GM12878 (cell line): ENCODE results near the gene CDR2. TPM values are rescaled to one million over a fixed set of nuclear protein-coding genes. Genes with fewer than 3 reads are reported as not detected.
"Not testable (repeated sequence)": the region's sequence is repeated elsewhere in the genome, so short reads cannot be mapped to it uniquely, and the experiment has no call there.

Experiments
- ATAC-seq: fragments of 200-7000 bp; cut with Tn5 transposase; 3 replicates; pipeline ENCODE4 v1.9.1; 2020; ENCODE audit warnings: mild to moderate bottlenecking, moderate library complexity
- BruUV-seq: library from RNA; stranded (reverse); fragments of 400-500 nt; replicated peaks from 2 replicates; lab custom pipeline; 2021; lab: Mats Ljungman, UMichigan
- CTCF ChIA-PET: fragments of 300-600 bp; sonication (Branson Sonifier 250); formaldehyde crosslinking; extraction: SDS; loops from one replicate; lab custom pipeline; 2021; ENCODE audit warnings: inconsistent platforms; lab: Yijun Ruan, JAX
- POLR2A ChIA-PET: fragments of 350-600 bp; formaldehyde crosslinking; extraction: SDS; loops from one replicate; lab custom pipeline; 2021; ENCODE audit warnings: inconsistent platforms; lab: Charles Lee
- RAD21 ChIA-PET: fragments of 300-600 bp; sonication (Branson Sonifier 250); formaldehyde crosslinking; loops from one replicate; lab custom pipeline; 2023; ENCODE audit warnings: antibody characterized with exemption; ENCODE audit not compliant: unreplicated experiment; lab: Charles Lee
- SMC1A ChIA-PET: fragments of 300-600 bp; sonication (Branson Sonifier 250); formaldehyde crosslinking; loops from one replicate; lab custom pipeline; 2023; ENCODE audit not compliant: unreplicated experiment, uncharacterized antibody; lab: Charles Lee
- DNase-seq: peaks from one replicate; pipeline ENCODE4 v3.0.0-alpha.2; 2011; ENCODE audit warnings: low read depth, low spot score
- FAIRE-seq: peaks from 3 replicates; lab custom pipeline; 2011; peaks lifted over from hg19 to GRCh38; lab: Jason Lieb, UNC
- H2AFZ ChIP-seq: 2 replicates; pipeline ENCODE4 v1.6.0; 2011; ENCODE audit warnings: low read depth, low read length, control low read depth; ENCODE audit not compliant: control insufficient read depth
- H3K27ac ChIP-seq: 2 replicates; pipeline ENCODE4 v1.5.1; 2011; ENCODE audit warnings: control low read depth; ENCODE audit not compliant: control insufficient read depth, insufficient read depth
- H3K27me3 ChIP-seq, 2 experiments: replicated peaks in 1 of 2; 2 replicates each; pipeline versions ENCODE4 v1.6.0 to v1.6.1; 2011; ENCODE audit warnings: low read length in 1 of 2; ENCODE audit not compliant: control insufficient read depth in 2 of 2, insufficient read depth in 2 of 2
- H3K36me3 ChIP-seq, 2 experiments: 2 replicates each; pipeline ENCODE4 v1.5.1; 2011; ENCODE audit warnings: low read length in 1 of 2; ENCODE audit not compliant: control insufficient read depth in 2 of 2, insufficient read depth in 2 of 2
- H3K4me1 ChIP-seq: 2 replicates; pipeline ENCODE4 v1.6.1; 2011; ENCODE audit warnings: mild to moderate bottlenecking, low read length, moderate library complexity, mixed read lengths; ENCODE audit not compliant: control insufficient read depth, insufficient read depth
- H3K4me2 ChIP-seq: 2 replicates; pipeline ENCODE4 v1.6.0; 2011; ENCODE audit warnings: control low read depth; ENCODE audit not compliant: control insufficient read depth, insufficient read depth
- H3K4me3 ChIP-seq: fragments of 200-600 bp; sonication (generic); 2 replicates; pipeline ENCODE4 v1.5.1; 2016
- H3K79me2 ChIP-seq: 2 replicates; pipeline ENCODE4 v1.6.0; 2011; ENCODE audit warnings: low read length; ENCODE audit not compliant: control insufficient read depth, insufficient read depth
- H3K9ac ChIP-seq: 2 replicates; pipeline ENCODE4 v1.8.0; 2011; ENCODE audit warnings: low read length, control low read depth, mixed read lengths; ENCODE audit not compliant: control insufficient read depth, insufficient read depth
- H3K9me3 ChIP-seq: replicated peaks from 3 replicates; pipeline ENCODE4 v1.5.1; 2011; ENCODE audit warnings: mild to moderate bottlenecking, low read length; ENCODE audit not compliant: control insufficient read depth, insufficient read depth
- H4K20me1 ChIP-seq: 2 replicates; pipeline ENCODE4 v1.6.0; 2011; ENCODE audit not compliant: control insufficient read depth, insufficient read depth
- BACH1 ChIP-seq: fragments of 450-650 bp; IDR thresholded peaks from 2 replicates; pipeline ENCODE4 v1.6.1; 2017; ENCODE audit warnings: mild to moderate bottlenecking, borderline replicate concordance
- FOXK2 ChIP-seq: fragments of 450-650 bp; IDR thresholded peaks from 2 replicates; pipeline ENCODE4 v1.6.1; 2017; ENCODE audit warnings: mild to moderate bottlenecking, moderate library complexity
- PML ChIP-seq: IDR thresholded peaks from 2 replicates; pipeline ENCODE4 v1.6.1; 2012; ENCODE audit warnings: low read length, inconsistent platforms
- SIN3A ChIP-seq: IDR thresholded peaks from 2 replicates; pipeline ENCODE4 v1.6.1; 2012; ENCODE audit warnings: low read depth, low read length, improper control_type of control experiment
- SMC3 ChIP-seq: IDR thresholded peaks from 2 replicates; pipeline ENCODE4 v1.6.1; 2011; ENCODE audit warnings: low read length, improper control_type of control experiment, borderline replicate concordance
- WGBS: methylation state at CpG from one replicate; pipeline ENCODE4 v1.1.6; 2016; ENCODE audit warnings: low lambda C conversion rate; ENCODE audit not compliant: insufficient replicate concordance, insufficient coverage; ENCODE audit errors: missing lambda C conversion rate; 5-methylcytosine and 5-hydroxymethylcytosine counted together
- in situ Hi-C: fragments of 300-500 bp; cut with MboI; formaldehyde crosslinking; loops from 9 replicates; pipeline ENCODE4 v1.14.3; 2018; ENCODE audit warnings: mixed read lengths
- intact Hi-C: fragments of 100-400 bp; cut with micrococcal nuclease; formaldehyde crosslinking; loops from one replicate; pipeline ENCODE4 v1.14.2; 2022; ENCODE audit not compliant: unreplicated experiment
- polyA plus RNA-seq, 11 experiments: library from polyadenylated mRNA; depleted of rRNA in 4 of 11; unstranded in 6 of 11; stranded (reverse) in 5 of 11; fragments of >200 nt; fragmentation: Nextera tagmentation in 4 of 11; fragmentation: Illumina TruSeq in 1 of 11; extraction: Ambion mirVana in 4 of 11; extraction: Trizol in 1 of 11; gene quantifications; 1 replicate in 1 of 11; 2 replicates in 10 of 11; pipeline versions ENCODE4 v1.2.1 to v1.2.3, GENCODE V29; 2011 to 2016; ENCODE audit warnings: inconsistent platforms in 2 of 11, missing spikeins in 2 of 11, low read depth in 1 of 11
- total RNA-seq, 4 experiments: library from RNA; depleted of rRNA in 3 of 4; stranded (reverse); fragments of >200 nt in 3 of 4; fragmentation: Illumina TruSeq in 1 of 4; extraction: Trizol in 1 of 4; gene quantifications; 2 replicates each; pipeline versions ENCODE4 v1.2.1 to v1.2.3, GENCODE V29; 2013 to 2021
- TF ChIP-seq, protein P1 (sequence below): IDR thresholded peaks from 2 replicates; pipeline ENCODE4 v1.6.1; 2011; ENCODE audit warnings: borderline replicate concordance, low read depth, mild to moderate bottlenecking, moderate library complexity, low read length; ENCODE audit not compliant: insufficient read depth, poor library complexity, severe bottlenecking
- TF ChIP-seq, protein P2 (sequence below): fragments of 450-650 bp; formaldehyde crosslinking; IDR thresholded peaks from 2 replicates; pipeline ENCODE4 v1.4.0; 2020; ENCODE audit warnings: mild to moderate bottlenecking, moderate library complexity

Gene CDR2
- total and polyA plus RNA-seq, 10 of the 15 experiments (the other 5 are each of a cell fraction or from before 2014, with no cell fraction given), result 4.8 to 24.3 (median 19.2) TPM

DNA sequence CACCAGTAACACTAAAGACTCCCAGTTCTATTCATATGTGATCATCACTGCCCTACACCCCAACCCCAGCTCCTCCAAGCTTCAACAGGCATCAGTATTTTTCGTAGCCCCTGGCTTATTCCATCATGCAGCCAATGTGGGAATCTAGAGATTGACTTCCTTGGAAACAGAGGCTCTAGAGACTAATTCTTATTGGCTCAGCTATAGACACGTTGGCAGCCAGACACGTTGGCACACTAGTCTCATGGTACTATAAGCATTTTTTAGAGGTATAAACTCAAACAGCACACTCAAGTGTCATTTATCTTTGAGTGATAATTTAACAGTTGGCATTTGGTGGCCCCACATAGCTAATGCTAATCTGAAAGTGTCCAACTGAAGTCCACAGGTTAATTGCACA lies 44.4 kb upstream of the CDR2 start (continued):
- no peak for TF ChIP-seq SIN3A
- no peak for TF ChIP-seq BACH1
- no peak for TF ChIP-seq SMC3
- no peak for TF ChIP-seq PML
- TF ChIP-seq FOXK2, result no peak

DNA sequence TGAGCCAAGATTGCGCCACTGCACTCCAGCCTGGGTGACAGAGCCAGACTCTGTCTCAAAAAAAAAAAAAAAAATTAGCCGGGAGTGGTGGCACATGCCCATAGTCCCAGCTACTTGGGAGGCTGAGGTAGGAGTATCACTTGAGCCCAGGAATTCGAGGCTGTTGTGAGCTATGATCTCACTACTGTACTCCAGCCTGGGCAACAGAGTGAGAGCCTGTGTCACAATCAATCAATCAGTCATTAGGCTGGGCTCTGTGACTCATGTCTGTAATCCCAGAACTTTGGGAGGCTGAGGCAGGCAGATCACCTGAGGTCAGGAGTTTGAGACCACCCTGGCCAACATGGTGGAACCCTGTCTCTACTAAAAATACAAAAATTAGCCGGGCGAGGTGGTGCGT lies 43.4 kb upstream of the CDR2 start:
- H3K9ac ChIP-seq, H3K79me2 ChIP-seq, H3K27me3 ChIP-seq, DNase-seq, ATAC-seq, H3K4me2 ChIP-seq, H4K20me1 ChIP-seq, BruUV-seq, H3K27ac ChIP-seq, SMC1A ChIA-PET, RAD21 ChIA-PET, H3K4me1 ChIP-seq, H2AFZ ChIP-seq, H3K9me3 ChIP-seq, H3K4me3 ChIP-seq, intact Hi-C loops, H3K36me3 ChIP-seq, FAIRE-seq, POLR2A ChIA-PET: not testable (repeated sequence)
- 86% methylated on average over 6 of the region's 6 CpGs for WGBS
- CTCF ChIA-PET, result interaction anchor here (0.8 kb wide), 1 partner anchor 24 kb away, joined by 3 read pairs; no protein-coding TSS in a partner anchor
- in situ Hi-C loops, result loop anchor here (25.0 kb wide), 1 partner anchor 145 kb away; no protein-coding TSS in a partner anchor

DNA sequence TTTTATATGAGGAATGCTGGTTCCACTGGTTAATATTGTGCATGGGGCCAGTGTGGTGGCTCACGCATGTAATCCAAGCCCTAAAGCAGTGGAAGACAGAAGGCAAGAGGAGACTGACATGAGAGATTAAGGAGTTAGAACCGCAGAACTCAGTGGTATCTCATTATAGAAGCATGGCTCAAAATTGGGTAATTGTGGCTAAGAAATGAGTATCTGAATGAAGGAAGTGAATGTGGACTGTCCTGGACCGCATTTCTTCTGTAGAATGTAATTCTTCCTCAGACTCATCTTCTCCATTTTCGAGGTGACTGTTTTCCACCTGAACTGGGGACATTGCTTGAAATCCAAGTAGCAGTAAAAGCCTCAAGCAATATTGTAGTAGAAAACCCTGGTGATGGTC lies 42.6 kb upstream of the CDR2 start:
- Histone ChIP-seq H3K9me3 (no peaks in the 10 kb centered on the region), H3K4me3 (no peak overlapping the region), H4K20me1 (no peaks in the 10 kb centered on the region), H3K27ac (no peak overlapping the region), H3K4me1 (no peaks in the 10 kb centered on the region), H3K4me2 (no peak overlapping the region), H3K9ac (no peak overlapping the region), H3K79me2 (no peaks in the 10 kb centered on the region), H3K36me3 (peaks cover 2 to 4% of the 10 kb centered on the region in 2 experiments; a peak in 3 of 4 replicates), H2AFZ (no peak overlapping the region), H3K27me3 (no peaks in the 10 kb centered on the region)
- CTCF ChIA-PET, result no interaction called here
- SMC1A ChIA-PET, result no interaction called here
- RAD21 ChIA-PET, result no interaction called here
- no TSS peak for BruUV-seq
- 73% methylated on average over 4 of the region's 4 CpGs for WGBS
- FAIRE-seq, result no peak
- TF ChIP-seq, protein P1, sequence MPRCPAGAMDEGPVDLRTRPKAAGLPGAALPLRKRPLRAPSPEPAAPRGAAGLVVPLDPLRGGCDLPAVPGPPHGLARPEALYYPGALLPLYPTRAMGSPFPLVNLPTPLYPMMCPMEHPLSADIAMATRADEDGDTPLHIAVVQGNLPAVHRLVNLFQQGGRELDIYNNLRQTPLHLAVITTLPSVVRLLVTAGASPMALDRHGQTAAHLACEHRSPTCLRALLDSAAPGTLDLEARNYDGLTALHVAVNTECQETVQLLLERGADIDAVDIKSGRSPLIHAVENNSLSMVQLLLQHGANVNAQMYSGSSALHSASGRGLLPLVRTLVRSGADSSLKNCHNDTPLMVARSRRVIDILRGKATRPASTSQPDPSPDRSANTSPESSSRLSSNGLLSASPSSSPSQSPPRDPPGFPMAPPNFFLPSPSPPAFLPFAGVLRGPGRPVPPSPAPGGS, result peak; percentile 13
- TF ChIP-seq, protein P2, sequence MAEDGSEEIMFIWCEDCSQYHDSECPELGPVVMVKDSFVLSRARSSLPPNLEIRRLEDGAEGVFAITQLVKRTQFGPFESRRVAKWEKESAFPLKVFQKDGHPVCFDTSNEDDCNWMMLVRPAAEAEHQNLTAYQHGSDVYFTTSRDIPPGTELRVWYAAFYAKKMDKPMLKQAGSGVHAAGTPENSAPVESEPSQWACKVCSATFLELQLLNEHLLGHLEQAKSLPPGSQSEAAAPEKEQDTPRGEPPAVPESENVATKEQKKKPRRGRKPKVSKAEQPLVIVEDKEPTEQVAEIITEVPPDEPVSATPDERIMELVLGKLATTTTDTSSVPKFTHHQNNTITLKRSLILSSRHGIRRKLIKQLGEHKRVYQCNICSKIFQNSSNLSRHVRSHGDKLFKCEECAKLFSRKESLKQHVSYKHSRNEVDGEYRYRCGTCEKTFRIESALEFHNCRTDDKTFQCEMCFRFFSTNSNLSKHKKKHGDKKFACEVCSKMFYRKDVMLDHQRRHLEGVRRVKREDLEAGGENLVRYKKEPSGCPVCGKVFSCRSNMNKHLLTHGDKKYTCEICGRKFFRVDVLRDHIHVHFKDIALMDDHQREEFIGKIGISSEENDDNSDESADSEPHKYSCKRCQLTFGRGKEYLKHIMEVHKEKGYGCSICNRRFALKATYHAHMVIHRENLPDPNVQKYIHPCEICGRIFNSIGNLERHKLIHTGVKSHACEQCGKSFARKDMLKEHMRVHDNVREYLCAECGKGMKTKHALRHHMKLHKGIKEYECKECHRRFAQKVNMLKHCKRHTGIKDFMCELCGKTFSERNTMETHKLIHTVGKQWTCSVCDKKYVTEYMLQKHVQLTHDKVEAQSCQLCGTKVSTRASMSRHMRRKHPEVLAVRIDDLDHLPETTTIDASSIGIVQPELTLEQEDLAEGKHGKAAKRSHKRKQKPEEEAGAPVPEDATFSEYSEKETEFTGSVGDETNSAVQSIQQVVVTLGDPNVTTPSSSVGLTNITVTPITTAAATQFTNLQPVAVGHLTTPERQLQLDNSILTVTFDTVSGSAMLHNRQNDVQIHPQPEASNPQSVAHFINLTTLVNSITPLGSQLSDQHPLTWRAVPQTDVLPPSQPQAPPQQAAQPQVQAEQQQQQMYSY, result no peak
- ATAC-seq, result no peak
- intact Hi-C loops, result no loop called here
- no peak for DNase-seq
- in situ Hi-C loops, result loop anchor here (25.0 kb wide), 1 partner anchor 145 kb away; no protein-coding TSS in a partner anchor
- POLR2A ChIA-PET, result no interaction called here
